ENCODE results near the gene ANKZF1.

ANKZF1 gene

GRCh38 chr2:219223831-219224610 lies 5.6 kb upstream of the ANKZF1 start:
- FAIRE-seq (no peak), DNase-seq (ENCODE audit: low spot score) (no peak)

DNA sequence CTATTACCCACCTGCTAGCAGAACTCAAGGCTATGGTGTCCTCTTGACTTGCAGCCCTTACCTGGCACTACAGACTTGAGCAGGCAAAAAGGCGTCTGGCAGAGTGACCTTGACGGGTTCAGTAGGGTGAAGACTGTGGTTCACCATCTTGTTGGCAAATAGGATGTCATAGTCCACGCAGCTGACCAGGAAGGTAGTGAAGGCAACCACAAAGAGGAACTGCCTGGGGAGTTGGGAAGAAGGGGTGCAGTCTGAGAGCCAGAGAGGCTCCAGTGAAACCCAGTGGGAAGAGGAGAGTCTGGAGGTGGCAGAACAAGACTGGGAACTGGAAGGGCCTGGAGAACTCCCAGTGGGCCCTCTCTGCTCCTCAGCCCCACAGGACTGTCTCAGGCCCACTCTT lies 4.3 kb upstream of the ANKZF1 start:
- FAIRE-seq = no peak
- DNase-seq (ENCODE audit: low spot score) = no peak

GRCh38 chr2:219228041-219228910 lies 1.3 kb upstream of the ANKZF1 start:
- FAIRE-seq (no peak), DNase-seq (ENCODE audit: low spot score) (no peak)

- no peak for DNase-seq (ENCODE audit: low spot score)
- FAIRE-seq = no peak
These were observed 698 bp upstream of the ANKZF1 start for GRCh38 chr2:219228911-219229304.

DNA sequence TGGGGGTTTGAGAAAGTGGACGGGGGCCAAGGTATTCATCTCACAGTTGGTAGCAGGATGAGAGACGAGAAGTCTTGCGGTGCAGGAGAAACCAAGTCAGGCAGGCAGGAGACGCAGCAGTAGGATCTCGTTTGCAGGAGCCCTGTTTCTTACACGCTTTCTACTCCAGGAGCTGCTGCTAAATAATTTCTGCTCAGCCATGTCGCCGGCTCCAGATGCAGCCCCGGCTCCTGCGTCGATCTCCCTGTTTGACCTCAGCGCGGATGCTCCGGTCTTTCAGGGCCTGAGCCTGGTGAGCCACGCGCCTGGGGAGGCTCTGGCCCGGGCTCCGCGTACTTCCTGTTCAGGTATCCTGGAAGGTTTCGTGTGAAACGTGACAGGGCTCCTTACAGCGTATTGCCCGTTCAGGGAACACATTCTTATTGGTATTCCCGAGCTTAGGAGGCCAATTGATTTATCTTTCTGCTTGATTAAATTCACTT lies 494 bp downstream of the ANKZF1 start:
- DNase-seq (ENCODE audit: low spot score) (peak; percentile 46), FAIRE-seq (no peak)

DNA sequence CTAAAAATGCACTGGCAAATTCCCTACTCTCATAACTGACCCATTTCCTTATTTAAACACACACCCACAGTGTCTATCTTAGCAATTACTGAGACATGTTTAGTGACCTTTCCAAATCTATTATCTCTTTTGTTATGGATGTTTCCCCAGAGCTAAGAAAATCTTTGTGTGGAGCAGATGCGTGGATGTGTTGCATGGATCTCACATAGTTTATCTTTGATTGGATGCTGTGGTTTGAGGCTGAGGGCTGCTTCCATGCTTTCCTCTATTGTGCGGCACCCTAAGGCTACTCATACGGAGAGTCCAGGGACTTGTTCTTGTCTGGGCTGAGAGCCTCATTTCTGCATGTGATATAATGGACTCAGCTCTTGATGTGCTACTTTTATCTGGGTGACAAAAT lies 4.7 kb downstream of the ANKZF1 start:
- no peak for DNase-seq (ENCODE audit: low spot score)
- no peak for FAIRE-seq

GRCh38 chr2:219243291-219243761 lies 13.7 kb downstream of the ANKZF1 start:
- FAIRE-seq (no peak), DNase-seq (ENCODE audit: low spot score) (no peak)

DNA sequence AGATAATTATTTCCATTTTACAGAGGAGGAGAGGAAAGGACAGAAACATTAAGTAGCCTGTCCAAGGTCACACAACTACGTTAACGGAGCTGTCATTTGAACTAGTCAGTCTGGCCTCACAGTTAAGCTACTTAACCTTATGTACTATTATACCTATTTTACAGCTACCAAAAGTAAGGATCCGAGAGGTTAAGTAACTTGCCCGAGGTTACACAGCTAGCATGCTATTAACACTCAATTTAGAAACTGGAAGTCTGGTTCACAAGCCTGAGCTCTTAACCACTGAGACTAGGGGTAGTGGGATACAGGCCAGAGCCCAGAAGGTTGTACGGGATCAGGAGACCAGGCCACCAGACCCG lies 15.2 kb downstream of the ANKZF1 start:
- no peak for DNase-seq (ENCODE audit: low spot score)
- no peak for FAIRE-seq

DNA sequence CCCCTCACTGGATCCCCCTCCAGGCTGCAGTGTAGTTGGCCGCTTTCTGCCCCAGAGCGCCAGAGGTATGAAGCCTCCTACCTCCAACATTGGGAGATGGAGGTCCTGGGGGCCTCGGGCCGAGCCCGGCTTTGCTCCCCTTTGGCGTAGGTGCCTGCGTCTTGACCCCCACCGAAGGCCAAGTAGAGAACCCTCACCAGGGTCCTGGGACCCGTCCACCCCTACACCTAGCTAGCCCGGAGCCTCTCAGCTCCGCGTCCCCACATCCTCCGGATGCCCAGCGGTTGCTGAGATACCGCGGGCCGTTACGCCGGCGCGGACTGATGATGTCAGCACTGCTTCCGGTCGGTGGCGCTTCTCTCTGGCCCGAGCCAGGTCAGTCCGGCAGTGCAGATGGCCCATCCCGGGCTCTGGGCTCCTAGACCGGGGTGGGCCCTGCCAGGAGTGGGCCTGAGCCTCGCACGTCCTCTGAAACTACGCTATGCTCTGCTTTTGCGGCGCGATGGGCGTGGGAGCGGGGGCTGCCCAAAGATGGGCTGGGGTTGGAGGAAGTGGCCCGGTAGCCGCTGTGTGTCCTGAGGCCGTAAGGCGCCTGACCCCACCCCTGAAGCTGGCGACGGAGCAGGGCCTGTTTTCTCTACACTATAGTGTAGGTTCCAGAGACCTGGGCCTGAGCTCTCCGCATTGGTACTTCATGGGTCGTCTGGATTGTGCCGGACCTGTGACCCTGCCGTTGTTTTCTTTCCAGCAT lies 15.7 kb downstream of the ANKZF1 start, which contains the start of the genes GLB1L and STK16:
GLB1L (minus strand) TSS at position 297 of the 751 bp plus-strand sequence. CDS start 1,871 bp downstream, outside the sequence.
STK16 (plus strand) TSS at position 332 of the 751 bp plus-strand sequence. CDS start 521 bp downstream, outside the sequence.
- peak; percentile 84 for DNase-seq (ENCODE audit: low spot score)
- FAIRE-seq = no peak

- DNase-seq (ENCODE audit: low spot score) (no peak), FAIRE-seq (no peak)
These were observed 16.3 kb downstream of the ANKZF1 start for GRCh38 chr2:219245899-219246230.

DNA sequence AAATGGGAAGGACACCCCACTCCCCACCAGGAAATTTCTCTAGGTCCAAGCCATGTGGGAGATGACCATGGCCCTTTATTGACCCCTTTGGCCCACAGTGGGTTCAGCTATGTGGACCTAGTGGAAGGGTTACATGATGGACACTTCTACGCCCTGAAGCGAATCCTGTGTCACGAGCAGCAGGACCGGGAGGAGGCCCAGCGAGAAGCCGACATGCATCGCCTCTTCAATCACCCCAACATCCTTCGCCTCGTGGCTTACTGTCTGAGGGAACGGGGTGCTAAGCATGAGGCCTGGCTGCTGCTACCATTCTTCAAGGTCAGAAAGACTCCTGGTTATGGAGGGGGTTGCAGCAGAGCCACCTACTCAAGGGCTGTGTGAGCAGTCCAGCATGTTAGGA lies 17.0 kb downstream of the ANKZF1 start:
- FAIRE-seq (no peak), DNase-seq (ENCODE audit: low spot score) (no peak)

DNA sequence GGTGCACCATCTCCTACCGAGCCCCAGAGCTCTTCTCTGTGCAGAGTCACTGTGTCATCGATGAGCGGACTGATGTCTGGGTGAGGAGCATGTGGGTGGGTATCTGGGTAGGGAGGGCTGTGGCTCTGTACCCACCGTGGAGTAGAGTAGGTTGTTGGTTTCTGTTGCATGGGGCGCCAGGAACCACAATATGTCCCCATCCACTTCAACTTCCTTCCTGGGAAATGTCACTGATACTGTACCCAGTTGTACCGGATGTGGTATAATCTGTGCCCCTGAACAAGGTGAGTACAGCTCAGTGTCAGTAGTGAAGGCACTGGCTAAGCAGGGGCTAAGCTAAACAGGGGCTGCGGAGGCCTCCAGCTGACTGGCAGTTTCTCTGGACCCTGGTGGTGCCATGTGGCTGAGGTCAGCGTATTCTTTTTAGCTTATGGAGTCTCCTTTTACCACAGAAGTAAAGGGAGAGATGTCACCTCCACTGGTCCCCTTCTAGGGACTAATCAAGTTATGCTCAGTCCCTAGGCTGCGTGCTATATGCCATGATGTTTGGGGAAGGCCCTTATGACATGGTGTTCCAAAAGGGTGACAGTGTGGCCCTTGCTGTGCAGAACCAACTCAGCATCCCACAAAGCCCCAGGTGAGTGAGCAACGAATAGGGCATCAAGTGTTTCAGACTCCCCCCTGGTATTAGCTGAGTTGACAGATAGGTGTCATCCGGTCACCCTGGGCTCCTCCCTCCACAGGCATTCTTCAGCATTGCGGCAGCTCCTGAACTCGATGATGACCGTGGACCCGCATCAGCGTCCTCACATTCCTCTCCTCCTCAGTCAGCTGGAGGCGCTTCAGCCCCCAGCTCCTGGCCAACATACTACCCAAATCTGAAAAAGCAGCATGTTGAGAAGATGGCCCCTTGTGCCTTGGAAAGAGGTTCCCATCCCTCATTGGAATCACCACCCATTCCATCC lies 18.4 kb downstream of the ANKZF1 start:
- DNase-seq (ENCODE audit: low spot score) = no peak
- FAIRE-seq = no peak

GRCh38 chr2:219248845-219249202 lies 19.2 kb downstream of the ANKZF1 start:
- FAIRE-seq (no peak), DNase-seq (ENCODE audit: low spot score) (no peak)

GRCh38 chr2:219249203-219249980 lies 19.8 kb downstream of the ANKZF1 start:
- DNase-seq (ENCODE audit: low spot score) (peak; percentile 97), FAIRE-seq (peak; percentile 89)

DNA sequence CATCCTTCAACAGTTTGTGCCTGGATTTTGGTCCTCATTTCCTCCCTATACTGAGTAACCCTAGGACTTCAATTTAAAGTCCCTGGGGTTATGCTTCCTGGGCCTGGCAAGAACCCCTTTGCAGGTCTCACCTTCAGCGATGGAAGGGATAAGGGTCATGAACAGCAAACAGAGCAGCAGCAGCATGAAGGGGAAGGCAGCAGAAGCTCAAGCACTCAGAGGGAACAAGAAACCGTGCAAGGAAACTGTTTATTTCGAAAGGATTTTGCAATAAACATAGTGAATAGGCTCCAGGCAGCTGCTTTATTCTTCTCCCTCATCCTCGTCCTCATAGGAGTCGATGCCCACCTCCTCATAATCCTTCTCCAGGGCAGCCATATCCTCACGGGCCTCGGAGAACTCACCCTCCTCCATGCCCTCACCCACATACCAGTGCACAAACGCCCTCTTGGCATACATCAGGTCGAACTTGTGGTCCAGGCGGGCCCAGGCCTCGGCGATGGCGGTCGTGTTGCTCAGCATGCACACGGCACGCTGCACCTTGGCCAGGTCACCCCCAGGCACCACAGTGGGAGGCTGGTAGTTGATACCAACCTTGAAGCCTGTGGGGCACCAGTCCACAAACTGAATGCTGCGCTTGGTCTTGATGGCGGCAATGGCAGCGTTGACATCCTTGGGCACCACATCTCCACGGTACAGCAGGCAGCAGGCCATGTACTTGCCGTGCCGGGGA lies 20.6 kb downstream of the ANKZF1 start:
- DNase-seq (ENCODE audit: low spot score) (no peak), FAIRE-seq (no peak)

DNA sequence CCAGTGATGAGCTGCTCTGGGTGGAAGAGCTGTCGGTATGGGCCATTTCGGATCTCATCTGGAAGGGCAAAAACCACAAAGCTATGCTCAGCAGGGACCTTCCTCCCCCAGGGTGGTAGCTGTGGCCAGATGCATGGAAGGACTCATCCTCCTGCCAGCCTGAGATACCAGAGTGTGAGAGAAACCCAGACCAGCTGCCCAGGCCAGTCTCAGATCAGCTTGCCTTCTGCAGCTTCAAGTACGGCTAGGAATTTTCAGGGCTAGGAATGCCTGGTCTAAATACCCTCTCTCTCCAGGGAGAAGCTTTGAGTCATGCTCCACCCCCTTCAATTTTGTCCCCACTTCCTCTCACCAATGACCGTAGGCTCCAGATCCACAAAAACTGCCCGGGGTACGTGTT lies 22.1 kb downstream of the ANKZF1 start:
- DNase-seq (ENCODE audit: low spot score) (peak; percentile 69), FAIRE-seq (peak; percentile 70)

GRCh38 chr2:219252084-219252483 lies 22.5 kb downstream of the ANKZF1 start:
- FAIRE-seq = no peak
- DNase-seq (ENCODE audit: low spot score) = peak; percentile 29

GRCh38 chr2:219252570-219252899 lies 22.9 kb downstream of the ANKZF1 start:
- FAIRE-seq = no peak
- DNase-seq (ENCODE audit: low spot score) = no peak
